CD1c-positive myeloid dendritic cell (primary cell): ENCODE measurements around the gene ANAPC2.

Source experiments
- DNase-seq: peaks from one replicate; pipeline ENCODE4 v3.0.0-alpha.2; 2016; ENCODE audit errors: extremely low spot score

ANAPC2 gene, protein sequence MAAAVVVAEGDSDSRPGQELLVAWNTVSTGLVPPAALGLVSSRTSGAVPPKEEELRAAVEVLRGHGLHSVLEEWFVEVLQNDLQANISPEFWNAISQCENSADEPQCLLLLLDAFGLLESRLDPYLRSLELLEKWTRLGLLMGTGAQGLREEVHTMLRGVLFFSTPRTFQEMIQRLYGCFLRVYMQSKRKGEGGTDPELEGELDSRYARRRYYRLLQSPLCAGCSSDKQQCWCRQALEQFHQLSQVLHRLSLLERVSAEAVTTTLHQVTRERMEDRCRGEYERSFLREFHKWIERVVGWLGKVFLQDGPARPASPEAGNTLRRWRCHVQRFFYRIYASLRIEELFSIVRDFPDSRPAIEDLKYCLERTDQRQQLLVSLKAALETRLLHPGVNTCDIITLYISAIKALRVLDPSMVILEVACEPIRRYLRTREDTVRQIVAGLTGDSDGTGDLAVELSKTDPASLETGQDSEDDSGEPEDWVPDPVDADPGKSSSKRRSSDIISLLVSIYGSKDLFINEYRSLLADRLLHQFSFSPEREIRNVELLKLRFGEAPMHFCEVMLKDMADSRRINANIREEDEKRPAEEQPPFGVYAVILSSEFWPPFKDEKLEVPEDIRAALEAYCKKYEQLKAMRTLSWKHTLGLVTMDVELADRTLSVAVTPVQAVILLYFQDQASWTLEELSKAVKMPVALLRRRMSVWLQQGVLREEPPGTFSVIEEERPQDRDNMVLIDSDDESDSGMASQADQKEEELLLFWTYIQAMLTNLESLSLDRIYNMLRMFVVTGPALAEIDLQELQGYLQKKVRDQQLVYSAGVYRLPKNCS

DNA sequence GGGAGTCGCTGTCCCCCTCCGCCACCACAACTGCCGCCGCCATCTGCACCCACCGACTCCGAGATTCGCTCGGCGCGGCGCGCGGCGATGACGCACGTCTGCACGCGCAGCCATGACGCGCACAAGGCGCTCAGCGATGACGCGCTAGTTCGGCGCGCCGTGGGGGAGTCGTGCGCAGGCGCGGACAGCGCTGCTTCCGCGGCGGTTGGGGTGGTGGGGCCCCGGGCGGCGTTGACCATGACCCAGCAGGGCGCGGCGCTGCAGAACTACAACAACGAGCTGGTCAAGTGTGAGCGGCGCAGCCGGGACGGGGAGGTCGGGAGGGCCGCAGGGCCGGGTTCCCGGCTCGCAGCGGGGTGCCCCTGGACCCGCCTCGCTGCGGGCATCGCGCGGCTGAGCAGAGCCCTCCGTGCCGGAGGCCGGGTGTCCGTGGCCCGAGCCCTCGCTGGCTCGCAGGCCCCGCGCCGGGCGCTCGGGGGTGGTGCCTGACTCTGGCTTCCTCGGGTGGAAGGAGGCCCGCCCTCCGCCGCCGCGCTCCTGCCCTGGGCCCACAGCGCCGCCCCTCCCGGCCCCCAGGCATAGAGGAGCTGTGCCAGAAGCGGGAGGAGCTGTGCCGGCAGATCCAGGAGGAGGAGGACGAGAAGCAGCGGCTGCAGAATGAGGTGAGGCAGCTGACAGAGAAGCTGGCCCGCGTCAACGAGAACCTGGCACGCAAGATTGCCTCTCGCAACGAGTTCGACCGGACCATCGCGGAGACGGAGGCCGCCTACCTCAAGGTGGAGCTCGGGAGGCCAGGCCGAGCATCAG, at the start of gene ANAPC2, which contains the start of gene SSNA1:
Gene ANAPC2, minus strand, starts transcription at position 71 of the 807 bp plus-strand sequence. Its CDS starts 28 bp downstream, at position 43.
Gene SSNA1, plus strand, starts transcription at position 187 of the 807 bp plus-strand sequence. Its CDS starts 51 bp downstream, at position 238.
- peak; percentile 98 for DNase-seq

DNA sequence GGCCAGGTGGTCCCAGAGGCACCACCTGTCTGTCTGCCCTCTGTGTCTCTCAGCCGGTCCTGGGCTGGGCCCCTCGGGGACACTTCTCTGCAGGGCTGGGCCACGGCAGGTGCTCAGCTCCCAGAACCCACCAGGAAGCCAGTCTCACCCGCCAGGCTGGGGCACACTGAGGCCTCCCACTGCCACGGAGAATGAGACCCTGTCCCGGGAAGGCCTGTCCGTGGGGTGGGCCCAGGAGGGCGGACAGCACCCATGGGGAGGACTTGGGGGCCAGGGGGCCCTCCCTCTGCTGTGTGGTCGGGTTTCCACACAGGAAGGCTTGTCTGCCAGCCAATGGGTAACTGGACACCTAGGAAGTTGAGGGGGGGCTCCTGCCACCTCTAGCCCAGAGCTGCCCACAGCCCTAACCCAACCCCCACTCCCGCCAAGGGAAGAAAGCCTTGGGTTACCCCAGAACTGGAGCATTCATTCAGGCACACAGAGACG, 48.6 kb upstream of the ANAPC2 start:
- DNase-seq = no peak

DNA sequence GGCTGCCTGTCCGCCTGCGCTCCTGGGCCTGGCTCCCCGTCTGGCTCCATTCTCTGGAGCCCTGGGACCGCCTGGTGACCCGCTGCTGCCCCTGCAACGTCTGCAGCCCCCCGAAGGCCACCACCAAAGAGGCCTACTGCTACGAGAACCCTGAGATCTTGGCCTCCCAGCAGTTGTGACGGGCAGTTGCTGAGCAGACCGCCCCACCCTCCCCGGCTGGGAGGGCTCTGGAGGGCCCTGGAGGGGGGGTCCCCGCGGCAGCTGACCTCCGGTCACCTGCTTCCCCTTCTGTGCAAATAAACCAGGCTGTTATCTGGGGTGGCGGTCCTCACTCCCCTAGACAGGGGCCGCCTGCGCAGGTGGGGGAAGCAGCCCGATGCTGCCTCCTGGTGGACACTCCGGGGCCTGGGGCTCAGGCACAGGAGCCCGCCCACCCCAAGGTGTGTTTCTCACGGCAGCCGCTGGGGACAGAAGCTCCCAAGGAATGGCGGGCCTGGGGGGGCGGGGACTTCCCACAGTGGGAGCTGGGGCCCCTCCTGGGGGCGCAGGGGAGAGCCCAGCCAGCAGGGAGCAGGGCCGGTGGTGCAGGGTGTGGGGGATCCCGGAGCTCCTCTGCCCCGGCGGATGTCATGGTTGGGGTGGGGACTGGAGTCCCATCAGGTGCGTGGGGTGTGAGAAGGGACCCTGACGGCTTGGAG, 48.0 kb upstream of the ANAPC2 start:
- peak; percentile 93 for DNase-seq

DNA sequence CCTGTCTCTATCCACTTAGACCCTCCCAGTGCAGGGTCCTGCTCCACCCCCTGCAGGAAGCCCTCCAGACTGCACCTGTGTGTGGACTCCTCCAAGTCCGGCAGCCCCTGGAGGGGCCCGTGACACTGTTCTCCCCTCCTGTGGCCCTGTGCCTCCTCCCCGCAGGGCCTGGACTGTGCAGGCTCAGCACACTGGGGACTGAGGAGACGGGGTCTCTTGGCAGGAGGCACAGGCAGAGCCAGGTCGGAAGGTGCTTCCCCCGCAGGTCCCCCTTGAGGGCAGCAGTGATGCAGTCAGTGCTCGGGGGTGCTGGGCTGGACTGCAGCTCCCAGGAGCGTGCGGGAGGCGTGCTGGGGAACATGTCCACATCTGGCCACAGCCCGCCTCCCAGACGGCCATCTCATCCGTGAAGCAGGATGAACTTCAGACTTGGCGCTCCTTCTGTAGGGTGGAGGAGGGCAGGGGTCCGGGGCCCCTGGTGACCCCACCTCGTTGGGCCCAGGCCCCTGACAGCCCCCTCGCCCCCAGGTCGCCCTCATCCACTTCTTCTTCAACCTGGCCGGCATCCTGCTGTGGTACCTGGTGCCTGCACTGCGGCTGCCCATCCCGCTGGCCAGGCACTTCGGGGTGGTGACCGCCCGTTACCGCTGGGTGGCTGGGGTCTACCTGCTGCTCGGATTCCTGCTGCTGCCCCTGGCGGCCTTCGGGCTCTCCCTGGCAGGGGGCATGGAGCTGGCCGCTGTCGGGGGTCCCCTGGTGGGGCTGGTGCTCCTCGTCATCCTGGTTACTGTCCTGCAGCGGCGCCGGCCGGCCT, 47.3 kb upstream of the ANAPC2 start:
- no peak for DNase-seq

DNA sequence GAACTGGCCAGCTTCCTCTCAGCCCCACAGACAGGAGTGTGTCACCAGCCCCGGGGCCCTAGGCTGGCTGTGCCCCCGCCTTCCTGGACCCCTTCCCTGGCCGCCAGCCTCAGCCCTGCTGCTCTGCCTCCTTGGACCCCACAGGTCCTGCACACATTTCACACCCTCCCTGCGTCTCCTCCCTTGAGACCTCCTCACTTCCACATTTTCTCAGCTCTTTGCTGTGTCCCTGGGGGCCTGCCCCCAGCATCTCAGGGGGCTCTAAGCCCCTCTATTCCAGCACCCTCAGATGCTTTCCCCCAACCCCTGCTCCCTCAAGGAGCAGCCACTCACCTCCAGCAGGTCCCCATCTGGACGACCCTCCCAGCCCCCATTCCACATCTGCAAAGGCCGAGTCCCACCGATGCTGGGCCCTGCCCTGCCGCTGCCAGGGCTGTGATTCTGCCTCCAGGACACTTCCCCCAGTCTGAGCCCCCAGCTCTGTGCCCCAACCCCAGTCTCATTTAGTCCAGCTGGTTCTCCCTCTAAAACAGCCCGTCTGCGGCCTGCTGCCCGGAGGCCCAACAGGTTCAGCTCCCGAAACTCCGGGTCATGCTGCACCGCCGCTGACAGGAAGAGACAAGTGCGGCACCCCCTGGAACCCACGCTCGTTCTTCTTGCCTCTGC, 46.5 kb upstream of the ANAPC2 start:
- DNase-seq = no peak

DNA sequence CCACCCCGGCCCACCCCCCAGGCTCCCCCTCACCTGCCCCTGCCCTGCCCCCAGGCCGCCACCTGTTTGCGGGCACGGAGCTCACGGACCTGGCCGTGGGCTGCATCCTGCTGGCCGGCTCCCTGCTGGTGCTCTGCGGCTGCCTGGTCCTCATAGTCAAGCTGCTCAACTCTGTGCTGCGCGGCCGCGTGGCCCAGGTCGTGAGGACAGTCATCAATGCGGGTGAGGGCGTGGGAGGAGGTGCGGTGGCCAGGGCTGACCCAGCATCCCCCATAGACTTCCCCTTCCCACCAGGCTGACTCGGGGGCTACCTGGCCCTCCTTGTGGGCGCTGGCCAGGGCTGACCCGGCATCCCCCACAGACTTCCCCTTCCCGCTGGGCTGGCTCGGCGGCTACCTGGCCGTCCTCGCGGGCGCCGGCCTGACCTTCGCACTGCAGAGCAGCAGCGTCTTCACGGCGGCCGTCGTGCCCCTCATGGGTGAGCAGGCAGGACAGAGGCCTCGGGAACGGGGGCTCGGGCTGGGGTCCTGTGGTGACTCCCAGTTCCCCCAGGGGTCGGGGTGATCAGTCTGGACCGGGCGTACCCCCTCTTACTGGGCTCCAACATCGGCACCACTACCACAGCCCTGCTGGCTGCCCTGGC, 45.8 kb upstream of the ANAPC2 start:
- DNase-seq = no peak

DNA sequence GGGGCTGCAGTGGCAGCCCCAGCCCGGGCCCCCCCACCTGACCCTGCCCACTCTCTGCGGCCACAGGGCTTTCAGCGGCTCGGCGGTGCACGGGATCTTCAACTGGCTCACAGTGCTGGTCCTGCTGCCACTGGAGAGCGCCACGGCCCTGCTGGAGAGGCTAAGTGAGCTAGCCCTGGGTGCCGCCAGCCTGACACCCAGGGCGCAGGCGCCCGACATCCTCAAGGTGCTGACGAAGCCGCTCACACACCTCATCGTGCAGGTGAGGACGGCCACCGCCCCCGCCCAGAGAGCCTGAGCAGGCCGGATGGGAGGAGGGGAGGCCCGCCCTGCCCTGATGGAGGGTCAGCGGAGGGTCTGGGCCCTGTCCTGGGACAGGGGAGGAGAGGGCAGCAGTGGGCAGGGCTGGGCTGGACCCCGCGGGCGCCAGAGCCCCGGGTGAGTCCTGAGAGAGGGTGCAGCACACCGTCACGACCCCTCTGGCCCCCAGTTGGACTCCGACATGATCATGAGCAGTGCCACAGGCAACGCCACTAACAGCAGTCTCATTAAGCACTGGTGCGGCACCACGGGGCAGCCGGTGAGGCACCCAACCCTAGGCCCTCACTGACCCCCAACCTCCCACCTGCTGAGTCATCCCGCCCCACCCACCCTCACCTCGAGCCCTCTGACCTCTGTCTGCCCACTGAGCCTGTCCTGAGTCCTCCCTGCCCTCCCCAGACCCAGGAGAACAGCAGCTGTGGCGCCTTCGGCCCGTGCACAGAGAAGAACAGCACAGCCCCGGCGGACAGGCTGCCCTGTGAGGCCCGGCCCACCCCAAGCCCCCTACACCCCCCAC, 45.0 kb upstream of the ANAPC2 start:
- no peak for DNase-seq

DNA sequence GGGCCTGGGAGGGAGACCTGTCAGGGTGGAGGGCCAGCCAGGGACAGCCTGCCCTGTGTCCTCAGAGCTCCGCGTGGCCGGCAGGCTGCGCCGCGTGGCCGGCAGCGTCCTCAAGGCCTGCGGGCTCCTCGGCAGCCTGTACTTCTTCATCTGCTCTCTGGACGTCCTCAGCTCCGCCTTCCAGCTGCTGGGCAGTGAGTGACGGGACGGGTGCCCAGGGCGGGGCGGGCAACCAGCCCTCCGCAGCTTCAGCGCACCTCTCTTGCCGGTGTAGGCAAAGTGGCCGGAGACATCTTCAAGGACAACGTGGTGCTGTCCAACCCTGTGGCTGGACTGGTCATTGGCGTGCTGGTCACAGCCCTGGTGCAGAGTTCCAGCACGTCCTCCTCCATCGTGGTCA, 44.1 kb upstream of the ANAPC2 start:
- no peak for DNase-seq

DNA sequence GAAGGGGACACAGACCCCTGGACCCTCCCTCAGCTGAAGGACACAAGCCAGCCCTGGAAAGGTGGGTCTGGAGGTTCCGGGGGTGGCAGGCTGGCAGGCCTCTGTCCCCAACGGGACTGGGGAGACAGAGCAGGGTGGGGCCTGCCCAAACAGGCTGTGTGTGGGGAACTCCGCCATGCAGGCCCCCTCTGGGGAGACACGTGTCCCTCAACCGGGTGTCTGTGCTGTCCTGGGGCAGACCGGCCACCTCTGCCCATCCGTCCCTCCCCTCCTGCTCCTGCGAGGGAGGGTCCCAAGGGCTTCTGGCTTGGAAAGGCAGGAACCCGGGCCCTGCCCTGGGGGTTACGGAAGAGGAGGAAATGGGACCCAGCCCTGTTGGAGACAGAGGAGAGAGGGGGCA, 43.7 kb upstream of the ANAPC2 start:
- no peak for DNase-seq

DNA sequence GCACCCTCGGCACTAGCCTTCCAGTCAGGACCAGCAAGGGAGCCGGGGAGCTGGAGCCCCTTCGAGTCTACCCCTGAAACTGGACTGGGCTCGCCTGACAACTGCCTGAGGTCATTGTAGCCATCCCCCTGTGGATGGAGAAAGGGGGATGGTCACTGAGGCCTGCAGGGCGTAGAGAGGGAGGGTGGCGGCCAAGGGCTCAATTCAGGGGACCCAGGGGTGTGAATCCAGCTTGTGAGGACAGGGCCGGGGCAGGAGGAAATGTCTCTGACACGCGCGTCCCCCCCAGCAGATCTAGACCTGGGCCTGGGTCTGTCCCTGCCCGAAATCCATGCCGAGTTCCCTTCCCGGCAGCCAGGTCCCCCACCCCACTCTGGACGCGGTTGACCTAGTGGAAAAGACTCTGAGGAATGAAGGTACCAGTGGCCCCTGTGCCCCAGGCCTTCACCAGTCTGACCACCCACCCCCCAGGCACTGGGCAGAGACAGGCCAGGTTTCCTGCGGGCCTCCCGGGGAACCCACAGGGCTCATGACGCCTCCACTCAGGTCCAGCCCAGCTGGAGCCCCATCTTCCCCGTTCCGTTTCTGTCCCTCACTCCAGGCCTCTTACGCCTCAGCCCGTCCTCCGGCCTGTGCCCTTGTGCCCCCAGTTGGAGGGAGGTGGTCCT, 43.1 kb upstream of the ANAPC2 start:
- no peak for DNase-seq

DNA sequence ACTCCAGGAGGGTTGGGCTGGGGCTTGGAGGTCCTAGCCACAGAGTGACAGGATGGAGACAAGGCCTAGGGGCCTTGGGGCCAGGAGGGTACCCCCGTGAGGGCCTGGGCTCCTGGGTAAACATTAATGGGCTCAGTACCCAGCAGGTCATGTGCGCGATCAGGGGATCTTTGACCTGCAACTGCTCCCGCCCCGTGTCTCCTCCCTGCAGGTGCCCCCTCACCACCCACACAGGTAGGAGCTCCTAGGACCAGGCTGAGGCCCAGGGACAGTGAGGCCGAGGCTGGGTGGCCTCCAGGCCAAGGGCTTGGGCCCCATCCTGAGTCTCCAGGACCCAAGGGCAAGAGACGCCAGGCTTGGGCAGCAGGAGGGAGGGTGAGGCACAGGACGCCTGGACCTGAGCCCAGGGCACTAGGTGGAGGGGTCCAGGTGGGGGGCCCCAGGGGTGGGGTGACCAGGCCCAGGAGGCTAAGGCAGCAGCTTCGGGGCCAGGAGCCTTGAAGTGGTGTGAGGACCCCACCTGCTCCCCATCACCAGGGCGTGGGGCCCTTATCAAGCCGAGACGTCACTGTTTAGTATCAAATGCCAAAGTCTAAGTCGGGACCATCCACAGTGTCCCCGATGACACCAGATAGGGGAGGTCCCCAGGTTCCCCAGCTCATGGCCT, 42.5 kb upstream of the ANAPC2 start, which contains the start of gene SLC34A3:
Gene SLC34A3, plus strand, starts transcription at position 197 of the 667 bp plus-strand sequence. CDS start 802 bp downstream, outside the sequence.
- DNase-seq = no peak

DNA sequence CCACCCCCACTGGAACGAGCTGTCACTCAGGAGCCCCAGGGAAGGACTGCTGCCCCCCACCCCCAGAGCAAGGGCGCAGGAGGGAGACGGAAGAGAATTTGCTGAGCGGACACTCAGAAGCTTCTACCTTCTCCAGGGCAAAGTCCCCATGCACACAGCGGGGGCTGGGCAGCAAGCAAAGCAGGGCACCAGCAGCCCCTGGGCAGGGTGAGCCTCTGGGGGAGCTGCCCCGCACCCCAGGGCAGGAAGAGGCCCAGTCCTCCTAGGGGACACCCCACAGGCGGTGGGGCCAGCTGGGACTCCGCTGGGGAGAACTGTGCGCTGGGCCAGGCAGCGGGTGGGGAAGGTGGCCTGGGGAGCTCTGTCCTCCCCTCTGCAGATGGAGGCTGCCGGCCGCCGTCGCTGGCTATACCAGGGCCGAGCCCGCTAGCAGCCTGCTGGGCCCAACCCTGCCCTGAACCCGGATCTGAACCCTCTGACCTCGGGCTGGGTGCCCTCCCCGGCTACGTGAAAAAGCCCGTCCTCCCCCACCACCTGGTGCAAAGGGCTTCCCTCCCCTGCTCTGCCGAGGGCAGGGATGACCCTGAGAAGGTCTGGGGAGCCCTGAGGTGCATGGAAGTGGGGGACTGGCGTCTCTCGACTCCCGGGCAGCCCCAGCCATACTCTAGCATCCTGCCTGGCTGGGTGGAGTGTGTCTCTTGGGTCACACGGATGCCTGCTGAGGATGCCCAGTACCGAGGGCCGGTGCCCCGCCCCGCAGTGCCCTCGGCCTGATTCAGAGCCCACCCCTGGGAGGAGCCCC, 41.7 kb upstream of the ANAPC2 start:
- no peak for DNase-seq

DNA sequence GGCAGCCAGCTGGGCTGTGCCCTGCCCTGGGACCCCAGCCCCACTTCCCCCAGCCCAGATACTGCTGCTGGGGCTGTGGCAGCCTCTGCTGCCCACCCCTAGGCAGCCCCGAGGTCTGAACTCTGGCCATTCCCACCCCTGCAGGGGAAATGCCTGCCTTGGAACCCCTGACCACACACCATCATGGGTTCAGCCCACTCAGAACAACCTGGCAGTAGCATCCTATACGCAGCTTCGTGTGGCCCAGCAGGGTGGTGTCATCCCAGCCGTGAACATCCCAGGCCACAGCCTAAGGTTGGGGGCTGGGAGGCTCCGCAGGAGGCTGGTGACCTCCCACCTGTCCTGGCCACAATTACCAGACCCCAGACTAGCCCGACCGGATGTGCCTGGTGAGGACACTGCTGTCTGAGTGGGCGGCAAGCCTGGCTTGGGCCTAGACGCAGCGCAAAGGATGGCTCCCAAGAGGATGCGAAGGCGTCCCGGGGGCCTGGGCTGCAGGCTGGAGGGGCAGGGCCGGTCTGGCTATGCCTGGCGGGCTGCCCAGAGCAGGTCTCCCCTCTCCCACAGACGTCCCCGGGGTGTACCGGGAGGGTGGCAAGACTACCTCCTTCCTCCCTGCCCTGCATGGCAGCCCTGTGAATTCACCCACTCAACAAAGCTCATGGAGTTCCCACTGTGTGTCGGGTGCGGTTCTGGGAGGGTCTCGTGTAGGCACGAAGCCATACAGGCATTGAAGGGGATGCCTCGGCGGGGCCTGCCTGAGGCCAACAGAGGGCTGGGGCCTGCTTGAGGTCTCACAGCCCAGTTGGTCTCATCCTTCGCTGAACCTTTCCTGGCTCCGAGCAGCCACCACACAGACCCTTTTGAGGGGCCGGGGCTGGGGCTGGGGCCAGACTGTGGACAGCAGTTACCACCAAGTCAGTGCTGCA, 40.9 kb upstream of the ANAPC2 start:
- DNase-seq = no peak

DNA sequence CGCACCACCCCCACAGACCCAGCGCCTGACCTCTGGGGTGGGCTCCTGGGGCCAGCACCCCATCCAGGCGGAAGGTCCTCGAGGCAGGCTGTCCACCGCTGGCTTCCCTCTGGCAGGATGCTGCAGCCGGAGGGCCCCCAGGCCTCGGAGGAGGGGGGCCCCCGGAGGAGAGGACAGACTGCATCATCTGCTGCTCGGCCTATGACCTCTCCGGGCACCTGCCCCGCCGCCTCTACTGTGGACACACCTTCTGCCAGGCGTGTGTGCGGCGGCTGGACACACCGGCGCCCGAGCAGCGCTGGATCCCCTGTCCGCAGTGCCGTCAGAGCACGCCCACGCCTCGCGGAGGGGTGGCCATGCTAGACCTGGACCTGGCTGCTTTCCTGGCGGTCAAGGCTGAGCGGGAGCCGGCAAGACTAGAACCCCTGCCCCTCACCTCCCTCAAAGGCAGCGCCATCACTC, 40.2 kb upstream of the ANAPC2 start:
- DNase-seq = no peak
